Smooth muscle cell (in vitro differentiated cells): ENCODE data around the gene CALN1. TPM values are rescaled to one million over a fixed set of nuclear protein-coding genes. Genes with fewer than 3 reads are reported as not detected.

Experiments
- DNase-seq: peaks from one replicate; lab custom pipeline; 2025; ENCODE audit not compliant: unreplicated experiment; lab: John Stamatoyannopoulos, UW
- H2AFZ ChIP-seq: fragments of 200-600 bp; sonication (generic); 2 replicates; pipeline ENCODE4 v1.6.0; 2016; ENCODE audit warnings: antibody characterized with exemption, low read depth, mild to moderate bottlenecking
- H3F3A ChIP-seq: fragments of 200-600 bp; sonication (generic); 2 replicates; pipeline ENCODE4 v1.6.0; 2017; ENCODE audit warnings: antibody characterized with exemption, low read depth
- H3K27ac ChIP-seq: fragments of 200-600 bp; sonication (generic); 2 replicates; pipeline ENCODE4 v1.5.1; 2016; ENCODE audit warnings: low read depth, mild to moderate bottlenecking
- H3K27me3 ChIP-seq: fragments of 200-600 bp; sonication (generic); 2 replicates; pipeline ENCODE4 v1.6.1; 2016; ENCODE audit warnings: low read depth, mild to moderate bottlenecking
- H3K36me3 ChIP-seq: fragments of 200-600 bp; sonication (generic); 2 replicates; pipeline ENCODE4 v1.5.1; 2016; ENCODE audit warnings: low read depth
- H3K4me1 ChIP-seq: fragments of 200-600 bp; sonication (generic); 2 replicates; pipeline ENCODE4 v1.5.1; 2016; ENCODE audit warnings: low read depth
- H3K4me2 ChIP-seq: fragments of 200-600 bp; sonication (generic); 2 replicates; pipeline ENCODE4 v1.6.0; 2016; ENCODE audit warnings: mild to moderate bottlenecking
- H3K4me3 ChIP-seq: fragments of 200-600 bp; sonication (generic); 2 replicates; pipeline ENCODE4 v1.5.1; 2016; ENCODE audit warnings: mild to moderate bottlenecking
- H3K79me2 ChIP-seq: fragments of 200-600 bp; sonication (generic); 2 replicates; pipeline ENCODE4 v1.6.0; 2016; ENCODE audit warnings: low read depth, mild to moderate bottlenecking
- H3K9ac ChIP-seq: fragments of 200-600 bp; sonication (generic); 2 replicates; pipeline ENCODE4 v1.6.0; 2016; ENCODE audit warnings: low read depth
- H3K9me3 ChIP-seq: fragments of 200-600 bp; sonication (generic); replicated peaks from 2 replicates; pipeline ENCODE4 v1.5.1; 2016; ENCODE audit warnings: low read depth
- H4K20me1 ChIP-seq: fragments of 200-600 bp; sonication (generic); 2 replicates; pipeline ENCODE4 v1.6.0; 2016; ENCODE audit warnings: low read depth
- CTCF ChIP-seq: fragments of 200-600 bp; sonication (generic); IDR thresholded peaks from 2 replicates; pipeline ENCODE4 v1.5.1; 2017; ENCODE audit warnings: borderline replicate concordance, mild to moderate bottlenecking, antibody characterized with exemption; ENCODE audit not compliant: insufficient read depth, poor library complexity, severe bottlenecking
- WGBS: methylation state at CpG from one replicate; pipeline ENCODE4 v1.1.7; 2016; ENCODE audit warnings: low lambda C conversion rate; 5-methylcytosine and 5-hydroxymethylcytosine counted together
- polyA plus RNA-seq: library from polyadenylated mRNA; unstranded; fragments of >200 nt; fragmentation: Nextera tagmentation; extraction: Ambion mirVana; gene quantifications from 2 replicates; pipeline ENCODE4 v1.2.1, GENCODE V29; 2016
- total RNA-seq: library from RNA; depleted of rRNA; stranded (reverse); fragments of >200 nt; gene quantifications from 2 replicates; pipeline ENCODE4 v1.2.3, GENCODE V29; 2014

CALN1 gene
- total and polyA plus RNA-seq, 2 experiments from 2014 or later = not detected

- H3K27me3 ChIP-seq = no peaks in the 10 kb centered on the region
- 94% methylated on average over 7 of the region's 7 CpGs for WGBS
- no peak overlapping the region for H3K9ac ChIP-seq
- no peaks in the 10 kb centered on the region for H4K20me1 ChIP-seq
- H3K27ac ChIP-seq = no peak overlapping the region
- H2AFZ ChIP-seq = no peak overlapping the region
- H3K4me2 ChIP-seq = no peak overlapping the region
- TF ChIP-seq CTCF = no peak
- H3K36me3 ChIP-seq = no peaks in the 10 kb centered on the region
- H3K4me3 ChIP-seq = no peak overlapping the region
- DNase-seq = no peak
- no peaks in the 10 kb centered on the region for H3F3A ChIP-seq
- H3K79me2 ChIP-seq = no peaks in the 10 kb centered on the region
- H3K4me1 ChIP-seq = no peaks in the 10 kb centered on the region
- H3K9me3 ChIP-seq = no peaks in the 10 kb centered on the region
These were observed 192.6 kb downstream of the CALN1 start for GRCh38 chr7:72219500-72219899.

GRCh38 chr7:72217151-72217550 is 195.0 kb downstream of the CALN1 start:
- TF ChIP-seq CTCF = no peak
- Histone ChIP-seq H3K4me3 (no peak overlapping the region), H3K4me2 (no peak overlapping the region), H3K27me3 (no peaks in the 10 kb centered on the region), H3K27ac (no peak overlapping the region), H4K20me1 (no peaks in the 10 kb centered on the region), H3K9ac (no peak overlapping the region), H3K4me1 (no peaks in the 10 kb centered on the region), H3F3A (no peaks in the 10 kb centered on the region), H3K36me3 (no peaks in the 10 kb centered on the region), H3K9me3 (no peaks in the 10 kb centered on the region), H3K79me2 (no peaks in the 10 kb centered on the region), H2AFZ (no peak overlapping the region)
- WGBS = 72% methylated on average over 5 of the region's 5 CpGs
- no peak for DNase-seq

- no peak for TF ChIP-seq CTCF
- Histone ChIP-seq H3F3A (no peaks in the 10 kb centered on the region), H2AFZ (no peak overlapping the region), H3K4me3 (no peak overlapping the region), H3K4me2 (no peak overlapping the region), H3K9ac (no peak overlapping the region), H3K9me3 (no peaks in the 10 kb centered on the region), H3K36me3 (no peaks in the 10 kb centered on the region), H3K4me1 (no peaks in the 10 kb centered on the region), H3K27me3 (peaks cover 6% of the 10 kb centered on the region), H4K20me1 (no peaks in the 10 kb centered on the region), H3K27ac (no peak overlapping the region), H3K79me2 (no peaks in the 10 kb centered on the region)
- no peak for DNase-seq
- 100% methylated on average over 5 of the region's 5 CpGs for WGBS
These were observed 198.4 kb downstream of the CALN1 start for GRCh38 chr7:72213769-72214168.

- DNase-seq = no peak
- Histone ChIP-seq H3K36me3 (no peaks in the 10 kb centered on the region), H3K27me3 (peaks cover 13% of the 10 kb centered on the region), H3K4me2 (no peak overlapping the region), H4K20me1 (no peaks in the 10 kb centered on the region), H2AFZ (no peak overlapping the region), H3K9me3 (no peaks in the 10 kb centered on the region), H3F3A (no peaks in the 10 kb centered on the region), H3K27ac (no peak overlapping the region), H3K4me1 (no peaks in the 10 kb centered on the region), H3K79me2 (no peaks in the 10 kb centered on the region), H3K9ac (no peak overlapping the region), H3K4me3 (no peak overlapping the region)
- WGBS = 73% methylated on average over 7 of the region's 7 CpGs
- TF ChIP-seq CTCF = no peak
These were observed 199.1 kb downstream of the CALN1 start for GRCh38 chr7:72213081-72213480.
